Activated CD4-positive, alpha-beta T cell treated with anti-CD3 and anti-CD28 coated beads, Interleukin-2, Interleukin-6, amounts not matched to agents 100 ng/mL and 50 ng/mL, durations not matched to agents 16 hours and 8 hours (primary cell): ENCODE measurements around the gene RHOG.
A peak's percentile ranks its signal among the peaks of the same experiment; 100 is the strongest.

Experiments used
- DNase-seq: peaks from one replicate; pipeline ENCODE4 v3.0.0-alpha.2; 2020

The RHOG gene

GRCh38 chr11:3840870-3841425, at the start of gene RHOG:
Gene RHOG, minus strand, starts transcription at chr11:3840959. Its CDS starts 12,821 bp downstream, at chr11:3828138.
- no peak for DNase-seq

DNA sequence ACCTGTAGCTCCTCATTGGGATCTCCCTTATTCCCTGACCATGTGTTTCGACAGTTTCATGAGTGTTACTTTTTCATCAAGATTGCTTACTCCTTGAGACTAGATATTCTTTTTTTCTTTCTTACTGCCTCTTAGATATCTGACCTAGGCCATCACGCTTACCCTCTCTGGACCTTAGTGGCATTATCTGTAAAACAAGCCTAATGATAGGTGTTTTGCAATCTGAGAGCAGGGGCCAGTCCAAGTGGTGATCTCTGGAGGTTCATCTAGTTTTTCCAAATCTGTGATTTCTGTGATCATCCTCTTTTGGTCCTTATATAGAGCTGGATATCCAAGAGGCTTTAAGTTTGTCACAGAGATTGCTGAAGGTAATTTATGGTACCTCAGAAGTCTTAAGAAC, 49.3 kb upstream of the RHOG start:
- no peak for DNase-seq

DNA sequence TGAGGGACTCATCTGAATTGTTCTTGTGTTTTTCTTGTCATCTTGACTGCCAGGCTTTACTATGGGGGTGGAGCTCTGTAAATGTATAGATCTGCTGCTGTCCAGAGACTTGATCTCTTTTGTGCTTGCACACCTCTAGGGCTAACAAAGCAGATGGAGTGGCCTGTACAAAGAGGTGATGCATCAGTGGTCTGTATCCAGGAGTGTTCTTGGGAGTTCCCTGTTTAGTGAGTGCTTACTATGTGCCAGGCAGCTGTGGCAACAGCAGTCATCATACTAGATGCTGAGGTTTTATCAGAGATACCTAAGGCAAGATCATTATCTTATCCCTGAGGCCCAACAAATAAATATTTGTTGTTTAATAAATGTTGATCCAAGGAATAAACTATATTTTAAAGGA, 48.1 kb upstream of the RHOG start:
- DNase-seq: no peak

DNA sequence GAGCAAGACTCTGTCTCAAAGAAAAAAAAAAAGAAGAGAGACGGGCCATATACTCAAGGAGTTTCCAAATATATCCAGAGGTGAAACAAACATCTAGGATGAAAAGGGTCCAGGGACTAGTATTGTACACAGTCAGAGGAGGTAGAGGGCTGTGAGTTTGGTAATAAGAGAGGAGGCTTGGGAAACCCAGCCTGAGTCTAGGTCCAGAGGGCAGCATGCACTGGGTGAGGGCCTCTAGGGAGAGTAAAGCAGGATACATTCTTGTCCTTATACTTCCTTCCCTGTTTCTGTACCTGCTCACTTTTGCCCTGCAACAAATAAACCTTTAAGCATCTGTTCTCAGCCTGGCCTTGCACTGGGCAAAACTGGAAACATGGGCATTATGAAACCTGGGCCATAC, 46.2 kb upstream of the RHOG start:
- DNase-seq: no peak

DNA sequence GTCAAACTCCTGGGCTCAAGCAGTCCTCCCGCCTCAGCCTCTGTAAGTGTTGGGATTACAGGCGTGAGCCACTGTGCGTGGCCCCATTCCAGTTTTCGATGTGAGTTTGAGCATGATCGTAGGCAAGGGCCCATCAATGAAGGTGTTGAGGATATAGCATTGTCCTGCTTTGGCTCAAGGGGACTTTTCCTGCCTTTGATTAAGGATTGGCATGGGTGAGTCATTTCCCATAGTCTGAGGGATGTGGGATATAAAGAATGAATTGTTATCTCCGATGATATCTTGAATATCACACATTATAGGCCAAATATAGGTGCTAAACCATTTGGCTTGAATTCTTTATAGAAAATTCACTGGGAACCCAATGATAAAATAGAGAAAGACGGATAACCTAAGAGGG, 45.1 kb upstream of the RHOG start:
- DNase-seq: no peak

GRCh38 chr11:3882655-3883054, 41.9 kb upstream of the RHOG start:
- no peak for DNase-seq

GRCh38 chr11:3880724-3881123, 40.0 kb upstream of the RHOG start:
- DNase-seq: no peak

- no peak for DNase-seq
Observed at GRCh38 chr11:3879967-3880542, 39.3 kb upstream of the RHOG start.

- DNase-seq: no peak
Observed at GRCh38 chr11:3879216-3879966, 38.6 kb upstream of the RHOG start.

DNA sequence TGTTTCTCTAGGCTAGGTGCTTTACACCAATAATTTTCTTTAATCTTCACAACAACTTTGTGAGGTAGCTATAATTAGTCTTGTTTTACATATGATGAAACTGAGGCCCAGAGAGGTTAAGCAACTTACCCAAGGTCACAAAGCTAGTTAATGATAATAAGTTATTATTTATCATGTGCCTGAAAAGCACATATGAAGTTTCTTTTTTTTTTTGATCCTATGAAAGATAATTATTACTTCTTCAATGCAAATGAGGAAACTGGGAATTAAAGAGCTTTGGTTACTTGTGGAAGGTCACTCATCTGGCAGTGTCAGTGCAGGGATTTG, 37.5 kb upstream of the RHOG start:
- DNase-seq: no peak

- no peak for DNase-seq
Observed at GRCh38 chr11:3877364-3878257, 36.9 kb upstream of the RHOG start.

- no peak for DNase-seq
Observed at GRCh38 chr11:3876613-3877012, 35.9 kb upstream of the RHOG start.

DNA sequence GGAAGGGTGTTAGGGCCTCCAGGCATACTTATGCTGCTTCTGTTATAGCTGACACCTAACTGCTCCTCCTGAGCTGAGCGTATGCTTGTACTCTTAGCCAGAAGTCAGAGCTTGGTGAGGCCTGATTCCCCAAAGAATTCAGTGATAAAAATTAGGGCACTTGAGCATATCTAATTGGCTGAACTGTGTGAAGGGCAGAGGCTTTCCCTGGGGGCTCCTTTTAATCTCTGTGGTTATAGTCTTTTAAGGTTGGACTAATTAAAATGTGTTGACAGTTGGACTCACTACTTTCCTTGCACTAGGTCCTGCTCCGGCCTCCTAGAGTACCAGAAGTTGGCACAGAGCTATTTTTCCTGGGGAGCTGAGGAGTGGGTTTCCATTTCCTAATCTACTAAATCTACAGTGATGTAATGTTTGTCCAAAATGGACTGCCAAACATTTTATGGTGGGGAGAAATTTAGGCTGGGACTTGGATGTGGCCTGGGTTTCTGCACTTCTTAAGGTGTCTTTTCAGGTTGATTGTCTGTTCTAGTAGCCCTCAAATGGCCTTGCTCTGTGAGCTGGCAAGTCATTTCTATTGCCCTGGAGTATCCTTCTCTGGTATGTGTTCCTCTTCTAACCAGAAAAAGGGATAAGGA, 33.1 kb upstream of the RHOG start:
- DNase-seq: no peak

- DNase-seq: peak; percentile 49
Observed at GRCh38 chr11:3867209-3868091, 26.7 kb upstream of the RHOG start.

- DNase-seq: no peak
Observed at GRCh38 chr11:3866836-3867208, 26.1 kb upstream of the RHOG start.

DNA sequence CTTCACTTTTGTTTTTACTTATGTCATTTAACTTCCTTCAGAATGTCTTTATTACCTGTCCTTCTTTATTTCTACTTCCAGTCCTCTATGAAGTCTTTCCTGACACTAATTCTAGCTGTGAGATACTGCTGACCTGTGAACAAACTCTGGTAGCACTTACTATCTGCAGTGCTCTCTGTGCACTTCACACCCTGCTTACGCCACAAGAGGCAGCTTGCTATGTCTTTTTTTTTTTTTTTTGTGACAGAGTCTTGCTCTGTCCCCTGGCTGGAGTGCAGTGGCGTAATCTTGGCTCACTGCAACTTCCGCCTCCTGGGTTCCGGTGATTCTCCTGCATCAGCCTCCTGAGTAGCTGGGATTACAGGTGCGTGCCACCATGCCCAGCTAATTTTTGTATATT, 25.4 kb upstream of the RHOG start:
- no peak for DNase-seq

DNA sequence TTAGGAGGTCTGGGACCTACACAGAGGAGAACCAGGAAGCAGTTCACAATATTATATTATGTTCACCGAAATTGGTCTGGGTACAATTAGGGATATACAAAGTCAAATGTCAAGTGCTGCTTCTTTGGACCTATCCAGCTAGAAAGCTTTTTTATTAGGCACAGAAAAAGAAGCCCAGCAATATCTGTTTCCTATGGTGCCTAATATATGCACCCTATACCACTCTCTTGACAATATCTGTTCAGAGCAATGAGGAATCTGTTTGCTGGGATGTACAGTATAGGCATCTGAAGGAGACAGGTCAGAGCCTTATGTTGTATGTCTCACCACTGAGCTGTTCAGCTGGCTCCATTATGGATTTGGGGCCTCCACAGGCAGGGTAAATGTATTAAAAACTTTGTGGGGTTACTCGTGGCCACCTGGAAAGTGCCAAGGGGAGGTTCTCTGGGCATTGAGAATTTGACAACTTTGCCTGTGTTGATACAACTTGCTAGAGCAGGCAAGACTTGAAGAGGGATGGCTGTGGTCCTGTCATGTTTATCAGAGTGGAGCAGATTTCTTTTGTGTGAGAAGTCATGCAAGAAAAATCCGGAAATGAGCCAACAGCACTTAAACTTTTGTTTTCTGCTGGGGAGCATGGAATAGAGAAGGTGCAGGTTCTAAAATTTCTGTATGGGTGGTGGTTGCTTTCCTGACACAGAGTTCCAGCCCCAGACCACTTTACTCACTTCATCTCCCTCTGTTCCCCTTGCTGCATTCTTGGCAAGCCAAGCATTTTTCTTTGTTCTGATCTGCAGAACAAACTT, 24.8 kb upstream of the RHOG start:
- no peak for DNase-seq

DNA sequence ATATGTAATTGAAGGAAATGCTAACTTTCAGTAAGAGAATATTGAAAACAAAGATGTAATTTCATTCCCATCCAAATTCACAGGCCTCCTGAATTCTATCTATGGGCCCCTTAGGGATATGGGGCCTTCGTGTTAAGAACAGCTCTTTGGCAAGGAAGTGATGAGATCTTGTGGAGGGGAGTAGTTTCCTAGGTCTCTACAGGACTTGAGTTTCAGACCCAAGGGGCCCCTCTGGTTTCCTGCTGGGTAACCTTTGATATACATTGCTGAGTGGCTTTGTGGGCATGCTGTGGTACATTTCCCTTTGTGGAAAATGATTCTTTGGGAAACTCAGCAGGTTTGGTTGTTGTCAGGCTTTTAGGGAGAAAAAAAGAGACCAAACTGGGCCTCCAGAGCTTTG, 20.9 kb upstream of the RHOG start:
- DNase-seq: peak; percentile 58

GRCh38 chr11:3860898-3861393, 20.2 kb upstream of the RHOG start:
- DNase-seq: peak; percentile 69

DNA sequence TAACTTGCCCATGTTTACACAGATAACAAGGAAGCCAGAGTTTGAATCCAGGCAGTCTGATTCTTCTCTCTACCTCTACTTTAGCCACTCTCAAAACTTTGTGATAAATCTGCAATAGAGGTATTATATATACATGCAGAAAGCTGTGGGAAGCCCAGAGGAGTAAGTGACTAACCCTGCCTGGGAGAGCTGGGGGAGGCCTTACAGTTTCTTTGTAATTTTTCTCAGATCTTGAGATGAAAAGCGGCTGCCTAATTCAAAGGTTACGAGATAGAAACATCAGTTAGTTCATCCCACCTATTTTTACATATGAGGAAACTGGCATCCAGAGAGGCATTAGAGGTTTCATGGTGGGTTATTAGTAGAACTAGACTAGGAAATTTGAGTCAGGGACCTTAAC, 19.6 kb upstream of the RHOG start:
- DNase-seq: peak; percentile 41

DNA sequence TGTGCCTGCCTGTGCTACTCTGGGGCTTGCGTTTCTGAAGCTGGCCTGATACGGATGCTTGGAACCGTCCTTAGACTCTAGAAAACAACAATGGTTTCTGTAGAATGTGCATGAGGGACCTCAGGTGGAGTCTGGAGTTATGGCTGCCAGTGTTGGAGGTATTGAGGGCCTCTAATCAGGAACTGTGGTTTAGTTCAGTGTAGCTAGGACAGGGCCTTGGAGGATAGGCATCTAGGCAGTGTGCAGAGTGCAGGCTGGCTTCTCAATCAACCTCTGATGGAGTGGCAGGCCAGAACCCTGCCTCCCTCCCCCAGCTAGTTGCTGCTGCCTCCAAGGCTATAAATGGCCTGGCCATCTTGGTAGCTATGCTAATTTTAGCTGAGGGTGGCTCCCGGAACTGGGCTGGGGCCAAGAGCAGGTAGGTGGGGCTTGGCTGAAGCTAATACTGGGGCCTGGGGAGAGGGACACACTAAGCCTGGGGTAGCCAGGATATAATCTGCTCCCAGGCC, 18.7 kb upstream of the RHOG start:
- peak; percentile 56 for DNase-seq
